ENCODE measurements around the gene RALA. TPM values are rescaled to one million over a fixed set of nuclear protein-coding genes. Genes with fewer than 3 reads are reported as not detected.

RALA gene
- total RNA-seq, 6 experiments from 2014 or later: 7.5 to 13.8 (median 12.4) TPM

- no peak for TF ChIP-seq POLR2A (IDR thresholded peaks at IDR 0.05)
- TF ChIP-seq CTCF (IDR thresholded peaks at IDR 0.05): no peak
- no peak for ATAC-seq
- Histone ChIP-seq H3K4me1 (peaks cover 0 to 11% (median 3%) of the 10 kb centered on the region in 4 donors), H3K27me3 (no peaks in the 10 kb centered on the region), H3K9me3 (no peaks in the 10 kb centered on the region), H3K27ac (no peak overlapping the region), H3K4me3 (no peak overlapping the region), H3K36me3 (no peaks in the 10 kb centered on the region)
- no peak for DNase-seq
- intact Hi-C loops (cut with DNase I): no loop called here
- 61% methylated on average over 2 of the region's 2 CpGs for WGBS (ENCODE audit: insufficient coverage, low coverage, low lambda C conversion rate, missing lambda C conversion rate)
Measured at GRCh38 chr7:39734633-39735004, 111.2 kb downstream of the RALA start.

GRCh38 chr7:39735903-39736302, 112.5 kb downstream of the RALA start:
- DNase-seq: no peak
- intact Hi-C loops (cut with DNase I): no loop called here
- 59% methylated on average over 4 of the region's 4 CpGs for WGBS (ENCODE audit: insufficient coverage, low coverage, low lambda C conversion rate, missing lambda C conversion rate)
- Histone ChIP-seq H3K4me3 (no peak overlapping the region), H3K27ac (no peak overlapping the region), H3K27me3 (no peaks in the 10 kb centered on the region), H3K36me3 (no peaks in the 10 kb centered on the region), H3K9me3 (no peaks in the 10 kb centered on the region), H3K4me1 (peaks cover 0 to 11% (median 3%) of the 10 kb centered on the region in 4 donors)
- ATAC-seq: no peak
- TF ChIP-seq POLR2A (IDR thresholded peaks at IDR 0.05): no peak
- TF ChIP-seq CTCF (IDR thresholded peaks at IDR 0.05): no peak

GRCh38 chr7:39741942-39742623, 118.7 kb downstream of the RALA start:
- no peaks in the 10 kb centered on the region for H3K36me3 ChIP-seq
- ATAC-seq (peak; percentile 33 to 75 (median 58)), DNase-seq (peak in 1 of 3 donors; percentile 37)
- TF ChIP-seq POLR2A (IDR thresholded peaks at IDR 0.05) (no peak), CTCF (IDR thresholded peaks at IDR 0.05) (peak; percentile 17 to 27 (median 19))
- no peaks in the 10 kb centered on the region for H3K27me3 ChIP-seq
- H3K9me3 ChIP-seq: no peaks in the 10 kb centered on the region
- no peak overlapping the region for H3K27ac ChIP-seq
- peaks cover 0 to 3% (median 0%) of the 10 kb centered on the region in 4 donors for H3K4me1 ChIP-seq
- 64% methylated on average over 2 of the region's 13 CpGs for WGBS (ENCODE audit: insufficient coverage, low coverage, low lambda C conversion rate, missing lambda C conversion rate)
- intact Hi-C loops (cut with DNase I): loop anchor here (5.0 to 10.0 kb wide), 2 partner anchors 160 to 167 kb away; no protein-coding TSS in a partner anchor
- no peak overlapping the region for H3K4me3 ChIP-seq

- 81% methylated on average over 2 of the region's 2 CpGs for WGBS (ENCODE audit: insufficient coverage, low coverage, low lambda C conversion rate, missing lambda C conversion rate)
- DNase-seq (no peak), ATAC-seq (no peak)
- no peak for TF ChIP-seq CTCF (IDR thresholded peaks at IDR 0.05)
- no peak for TF ChIP-seq POLR2A (IDR thresholded peaks at IDR 0.05)
- no peaks in the 10 kb centered on the region for H3K36me3 ChIP-seq
- intact Hi-C loops (cut with DNase I): loop anchor here (5.0 to 10.0 kb wide), 2 partner anchors 162 to 170 kb away; no protein-coding TSS in a partner anchor
- no peaks in the 10 kb centered on the region for H3K27me3 ChIP-seq
- H3K4me3 ChIP-seq: no peak overlapping the region
- H3K4me1 ChIP-seq: peaks cover 0 to 3% (median 0%) of the 10 kb centered on the region in 4 donors
- no peaks in the 10 kb centered on the region for H3K9me3 ChIP-seq
- no peak overlapping the region for H3K27ac ChIP-seq
Measured at GRCh38 chr7:39744620-39745019, 121.2 kb downstream of the RALA start.
